GM10248 (cell line): ENCODE measurements around the gene PACRG.

Experiments used
- CTCF ChIA-PET: fragments of 300-600 bp; sonication (Branson Sonifier 250); formaldehyde crosslinking; extraction: SDS; loops from one replicate; lab custom pipeline; 2021; ENCODE audit warnings: antibody characterized with exemption; lab: Yijun Ruan, JAX
- POLR2A ChIA-PET: fragments of 350-650 bp; sonication (Branson Sonifier 250); formaldehyde crosslinking; extraction: SDS; loops from one replicate; lab custom pipeline; 2020; ENCODE audit warnings: antibody characterized with exemption; lab: Yijun Ruan, JAX
- DNase-seq: peaks from one replicate; pipeline ENCODE4 v3.0.0; 2012; ENCODE audit errors: extremely low spot score
- CTCF ChIP-seq: IDR thresholded peaks from 2 replicates; pipeline ENCODE4 v1.5.1; 2012; ENCODE audit warnings: mild to moderate bottlenecking, low read depth; ENCODE audit errors: extremely low read depth, missing control alignments, control extremely low read depth

PACRG gene

GRCh38 chr6:163262080-163262479, 534.3 kb downstream of the PACRG start:
- TF ChIP-seq CTCF: no peak
- CTCF ChIA-PET: no interaction called here
- POLR2A ChIA-PET: no interaction called here
- no peak for DNase-seq

GRCh38 chr6:163263196-163263595, 535.4 kb downstream of the PACRG start:
- CTCF ChIA-PET: interaction anchor here (1.2 kb wide), 1 partner anchor 11 kb away, joined by 3 read pairs; no protein-coding TSS in a partner anchor
- DNase-seq: no peak
- TF ChIP-seq CTCF: no peak
- POLR2A ChIA-PET: no interaction called here

DNA sequence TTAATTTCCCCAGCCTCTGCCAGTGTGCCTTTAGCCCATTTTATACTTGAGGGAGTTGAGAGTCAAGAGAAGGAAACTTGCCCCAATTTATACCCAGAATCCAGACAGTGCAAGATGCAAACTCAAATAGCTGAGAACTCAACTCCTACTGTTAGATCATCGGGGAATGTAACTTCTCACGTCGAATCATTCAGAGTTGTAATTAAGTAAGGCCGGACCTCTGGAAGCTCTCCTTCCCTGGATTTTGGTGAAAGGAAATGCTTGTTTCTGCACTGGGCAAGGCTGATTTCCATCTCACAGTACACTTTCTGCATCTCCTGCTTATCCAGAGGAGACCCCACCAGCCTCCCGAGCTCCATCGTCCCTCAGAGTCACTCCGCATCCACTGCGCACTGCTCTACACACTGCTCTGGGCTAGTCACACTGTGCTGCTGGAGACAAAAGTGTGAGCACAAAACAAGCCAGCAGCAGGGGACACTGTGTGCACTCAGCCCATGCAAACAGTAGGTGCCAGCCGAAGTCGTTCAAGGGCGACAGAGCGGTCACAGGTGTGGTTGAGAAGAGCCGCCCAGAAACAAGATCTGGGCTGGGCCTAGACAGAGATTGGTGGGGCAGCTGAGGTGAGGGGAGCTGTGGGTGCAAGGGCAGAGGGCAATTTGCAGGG, 536.4 kb downstream of the PACRG start:
- no peak for TF ChIP-seq CTCF
- CTCF ChIA-PET: interaction anchor here (1.2 kb wide), 1 partner anchor 12 kb away, joined by 3 read pairs; no protein-coding TSS in a partner anchor
- POLR2A ChIA-PET: no interaction called here
- no peak for DNase-seq

DNA sequence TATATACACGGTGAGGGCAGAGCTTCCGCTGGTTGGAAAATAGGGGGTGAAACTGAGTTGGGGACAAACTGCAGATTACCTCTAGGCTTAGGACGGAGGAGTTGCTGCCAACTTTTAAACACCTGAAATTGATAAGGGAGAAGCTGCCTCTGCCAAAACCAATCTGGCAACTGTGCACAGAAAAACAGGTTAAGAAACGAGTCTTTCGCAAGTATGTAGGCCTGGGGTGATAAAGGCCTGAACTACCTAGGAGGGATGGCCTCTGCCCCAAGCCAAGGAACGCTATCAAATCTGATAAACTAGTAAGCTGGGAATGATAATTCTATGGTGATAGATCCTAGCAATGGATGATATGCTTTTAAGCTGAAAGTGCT, 536.9 kb downstream of the PACRG start:
- POLR2A ChIA-PET: interaction anchor here (0.6 kb wide), 1 partner anchor 16 kb away, joined by 3 read pairs; no protein-coding TSS in a partner anchor
- DNase-seq: no peak
- TF ChIP-seq CTCF: no peak
- CTCF ChIA-PET: no interaction called here

GRCh38 chr6:163281634-163282033, 553.9 kb downstream of the PACRG start:
- POLR2A ChIA-PET: no interaction called here
- CTCF ChIA-PET: no interaction called here

DNA sequence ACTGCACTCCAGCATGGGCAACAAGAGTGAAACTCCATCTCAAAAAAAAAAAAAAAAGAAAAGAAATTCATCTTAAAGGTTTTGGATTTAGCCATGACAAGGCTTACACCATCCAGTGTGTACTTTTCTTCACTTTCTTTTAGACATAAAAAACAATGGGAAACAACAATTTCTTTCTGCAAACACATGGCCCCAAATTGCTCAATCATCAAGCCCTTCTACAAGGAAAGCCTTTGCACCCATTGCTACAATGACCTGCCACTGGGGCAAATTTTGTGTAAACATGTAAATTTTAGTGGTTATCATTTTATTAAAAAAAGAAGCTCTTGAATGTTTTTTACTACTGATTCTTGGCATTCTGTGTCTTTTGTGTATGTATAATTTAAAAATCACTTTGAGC, 554.9 kb downstream of the PACRG start:
- DNase-seq: no peak
- POLR2A ChIA-PET: no interaction called here
- TF ChIP-seq CTCF: no peak
- CTCF ChIA-PET: interaction anchor here (0.7 kb wide), 1 partner anchor 15 kb away, joined by 3 read pairs; no protein-coding TSS in a partner anchor

More at GRCh38 chr6:163281634-163282033, 553.9 kb downstream of the PACRG start:
- no peak for TF ChIP-seq CTCF
- DNase-seq: no peak
